Measurements from ENCODE around the gene CHRNA7.
"Not testable (repeated sequence)": the region's sequence is repeated elsewhere in the genome, so short reads cannot be mapped to it uniquely, and the experiment has no call there.

The CHRNA7 gene

DNA sequence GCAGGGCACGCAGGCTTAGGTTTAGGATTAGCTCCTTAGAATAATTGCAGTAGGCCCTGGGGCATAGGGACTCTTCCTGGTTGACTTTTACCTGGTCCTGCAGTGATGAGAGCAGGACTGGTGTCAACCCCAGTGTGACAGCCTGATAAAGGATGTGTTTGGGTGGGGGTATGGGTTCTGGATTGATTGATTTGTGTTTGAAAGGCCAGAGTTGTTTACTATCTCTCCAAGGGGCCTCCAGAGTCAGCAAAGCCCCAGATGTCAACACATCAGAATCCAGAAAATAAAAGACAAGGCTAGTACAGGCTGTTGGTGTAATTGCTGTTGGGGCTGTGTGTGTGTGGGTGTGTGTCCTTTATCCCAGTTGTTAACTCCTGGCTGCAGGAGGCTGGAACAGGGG, 122.3 kb downstream of the CHRNA7 start:
- CTCF ChIA-PET: no interaction called here
- no peak overlapping the region for H3K4me3 ChIP-seq (ENCODE audit: low read depth, low read length)
- TF ChIP-seq, protein P1, sequence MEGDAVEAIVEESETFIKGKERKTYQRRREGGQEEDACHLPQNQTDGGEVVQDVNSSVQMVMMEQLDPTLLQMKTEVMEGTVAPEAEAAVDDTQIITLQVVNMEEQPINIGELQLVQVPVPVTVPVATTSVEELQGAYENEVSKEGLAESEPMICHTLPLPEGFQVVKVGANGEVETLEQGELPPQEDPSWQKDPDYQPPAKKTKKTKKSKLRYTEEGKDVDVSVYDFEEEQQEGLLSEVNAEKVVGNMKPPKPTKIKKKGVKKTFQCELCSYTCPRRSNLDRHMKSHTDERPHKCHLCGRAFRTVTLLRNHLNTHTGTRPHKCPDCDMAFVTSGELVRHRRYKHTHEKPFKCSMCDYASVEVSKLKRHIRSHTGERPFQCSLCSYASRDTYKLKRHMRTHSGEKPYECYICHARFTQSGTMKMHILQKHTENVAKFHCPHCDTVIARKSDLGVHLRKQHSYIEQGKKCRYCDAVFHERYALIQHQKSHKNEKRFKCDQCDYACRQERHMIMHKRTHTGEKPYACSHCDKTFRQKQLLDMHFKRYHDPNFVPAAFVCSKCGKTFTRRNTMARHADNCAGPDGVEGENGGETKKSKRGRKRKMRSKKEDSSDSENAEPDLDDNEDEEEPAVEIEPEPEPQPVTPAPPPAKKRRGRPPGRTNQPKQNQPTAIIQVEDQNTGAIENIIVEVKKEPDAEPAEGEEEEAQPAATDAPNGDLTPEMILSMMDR (IDR thresholded peaks at IDR 0.05; ENCODE audit: insufficient read depth, low read length, missing control alignments): no peak
- POLR2A ChIA-PET: no interaction called here
- DNase-seq (ENCODE audit: low read depth, low spot score): no peak

DNA sequence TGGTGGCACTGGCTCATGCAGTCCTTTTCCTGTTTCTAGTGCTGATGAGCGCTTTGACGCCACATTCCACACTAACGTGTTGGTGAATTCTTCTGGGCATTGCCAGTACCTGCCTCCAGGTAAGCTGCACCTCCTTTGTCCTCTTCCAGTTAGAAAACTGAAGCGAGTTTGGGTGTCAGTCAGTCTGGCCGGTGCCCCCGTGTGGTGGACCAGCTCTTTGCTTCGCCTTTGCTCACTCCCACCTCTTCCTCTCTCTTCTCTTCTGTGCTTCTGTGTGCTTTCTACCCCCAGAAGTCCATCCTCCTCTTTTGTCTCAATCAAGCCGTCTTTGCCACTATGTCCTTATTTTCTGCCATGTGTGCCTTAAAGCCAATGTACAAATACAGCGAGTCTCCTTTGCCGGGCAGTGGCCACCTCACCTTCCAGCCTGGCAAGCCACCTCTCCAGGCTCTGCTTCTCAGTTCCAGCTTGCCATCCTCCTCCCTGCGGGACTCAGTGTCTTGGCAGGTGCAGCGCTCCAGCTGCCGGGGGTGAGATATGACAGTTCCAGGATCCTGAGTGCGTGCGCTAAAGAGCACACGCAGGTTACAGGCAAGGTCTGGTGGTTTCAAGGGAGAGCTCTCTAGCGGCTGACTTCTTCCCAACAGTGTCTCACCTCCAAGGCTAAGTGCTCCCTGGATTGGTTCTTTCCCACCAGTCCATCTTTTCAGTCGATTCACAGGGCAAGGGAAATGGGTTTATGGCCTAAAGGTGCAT, 123.7 kb downstream of the CHRNA7 start:
- CTCF ChIA-PET; H3K4me3 ChIP-seq (ENCODE audit: low read depth, low read length); DNase-seq (ENCODE audit: low read depth, low spot score); POLR2A ChIA-PET: not testable (repeated sequence)

DNA sequence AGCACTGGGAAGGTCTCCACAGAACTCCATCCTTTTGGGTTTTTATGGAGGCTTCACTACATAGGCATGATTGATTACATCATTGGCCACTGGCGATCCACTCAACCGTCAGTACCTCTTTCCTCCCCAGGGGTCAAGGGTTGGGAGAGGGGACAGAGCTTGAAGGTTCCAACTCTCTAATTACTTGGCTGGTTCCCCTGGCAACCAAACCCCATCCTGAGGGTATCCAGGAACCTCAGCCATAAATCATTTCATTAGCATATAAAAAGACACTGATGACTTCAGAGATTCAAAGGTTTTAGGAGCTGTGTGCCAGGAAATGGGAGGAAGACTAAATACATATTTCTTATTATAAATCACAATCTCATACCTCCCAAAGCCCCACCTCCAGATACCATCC, 131.8 kb downstream of the CHRNA7 start:
- DNase-seq (ENCODE audit: low read depth, low spot score); CTCF ChIA-PET; H3K4me3 ChIP-seq (ENCODE audit: low read depth, low read length); POLR2A ChIA-PET: not testable (repeated sequence)

DNA sequence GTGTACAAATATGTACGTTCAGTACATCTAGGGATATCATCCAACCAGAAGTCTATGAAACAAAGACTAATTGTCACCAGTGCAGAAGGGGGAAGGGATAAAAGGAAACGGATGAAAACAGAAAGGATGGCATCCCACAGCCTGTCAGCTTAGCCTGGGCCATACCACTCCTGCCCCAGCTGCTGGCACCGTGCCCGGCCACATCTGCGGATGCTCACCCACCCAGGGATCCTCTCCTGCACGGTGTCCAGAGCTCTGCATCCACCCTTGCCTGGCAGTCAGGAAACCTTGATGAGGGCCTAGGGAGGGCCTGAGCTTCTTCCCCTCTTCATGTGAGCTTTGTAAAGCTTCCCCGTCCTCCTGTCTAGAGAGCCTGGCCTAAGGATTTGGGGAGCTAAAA, 133.8 kb downstream of the CHRNA7 start:
- H3K4me3 ChIP-seq (ENCODE audit: low read depth, low read length); CTCF ChIA-PET; DNase-seq (ENCODE audit: low read depth, low spot score); POLR2A ChIA-PET: not testable (repeated sequence)

GRCh38 chr15:32164747-32165146, 134.4 kb downstream of the CHRNA7 start:
- CTCF ChIA-PET; H3K4me3 ChIP-seq (ENCODE audit: low read depth, low read length); DNase-seq (ENCODE audit: low read depth, low spot score); POLR2A ChIA-PET: not testable (repeated sequence)

GRCh38 chr15:32165775-32166174, 135.5 kb downstream of the CHRNA7 start:
- H3K4me3 ChIP-seq (ENCODE audit: low read depth, low read length); POLR2A ChIA-PET; CTCF ChIA-PET; DNase-seq (ENCODE audit: low read depth, low spot score): not testable (repeated sequence)

- CTCF ChIA-PET; POLR2A ChIA-PET; DNase-seq (ENCODE audit: low read depth, low spot score); H3K4me3 ChIP-seq (ENCODE audit: low read depth, low read length): not testable (repeated sequence)
Observed at GRCh38 chr15:32166270-32166669, 136.0 kb downstream of the CHRNA7 start.

GRCh38 chr15:32167913-32168312, 137.6 kb downstream of the CHRNA7 start:
- H3K4me3 ChIP-seq (ENCODE audit: low read depth, low read length); DNase-seq (ENCODE audit: low read depth, low spot score); CTCF ChIA-PET; POLR2A ChIA-PET: not testable (repeated sequence)

- DNase-seq (ENCODE audit: low read depth, low spot score); CTCF ChIA-PET; H3K4me3 ChIP-seq (ENCODE audit: low read depth, low read length); POLR2A ChIA-PET: not testable (repeated sequence)
Observed at GRCh38 chr15:32180579-32180978, 150.3 kb downstream of the CHRNA7 start.

GRCh38 chr15:32193780-32194179, 163.5 kb downstream of the CHRNA7 start:
- CTCF ChIA-PET; H3K4me3 ChIP-seq (ENCODE audit: low read depth, low read length); POLR2A ChIA-PET; DNase-seq (ENCODE audit: low read depth, low spot score): not testable (repeated sequence)

DNA sequence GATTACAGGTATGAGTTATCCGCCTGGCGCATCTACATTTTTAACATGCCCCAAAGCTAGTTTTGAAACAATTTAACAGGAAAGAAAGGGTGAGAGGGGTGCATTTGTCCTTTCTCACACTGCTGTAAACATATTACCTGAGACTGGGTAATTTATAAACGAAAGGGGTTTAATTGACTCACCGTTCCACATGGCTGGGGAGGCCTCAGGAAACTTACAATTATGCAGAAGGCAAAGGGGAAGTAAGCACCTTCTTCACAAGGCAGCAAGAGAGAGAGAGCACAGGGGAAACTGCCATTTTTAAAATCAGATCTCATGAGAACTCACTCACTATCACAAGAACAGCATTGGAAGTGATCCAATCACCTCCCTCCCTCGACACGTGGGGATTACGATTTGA, 165.9 kb downstream of the CHRNA7 start:
- DNase-seq (ENCODE audit: low read depth, low spot score); H3K4me3 ChIP-seq (ENCODE audit: low read depth, low read length); CTCF ChIA-PET; POLR2A ChIA-PET: not testable (repeated sequence)

GRCh38 chr15:32198938-32199337, 168.6 kb downstream of the CHRNA7 start:
- H3K4me3 ChIP-seq (ENCODE audit: low read depth, low read length); CTCF ChIA-PET; POLR2A ChIA-PET; DNase-seq (ENCODE audit: low read depth, low spot score): not testable (repeated sequence)

- DNase-seq (ENCODE audit: low read depth, low spot score); POLR2A ChIA-PET: not testable (repeated sequence)
Observed at GRCh38 chr15:32209081-32209480, 178.8 kb downstream of the CHRNA7 start.

More at GRCh38 chr15:32209081-32209480, 178.8 kb downstream of the CHRNA7 start:
- H3K4me3 ChIP-seq (ENCODE audit: low read depth, low read length); CTCF ChIA-PET: not testable (repeated sequence)

Data from AG04449 (cell line).